HG02973 (cell line): ENCODE data around the gene CCSER1.

ENCODE experiments used
- ATAC-seq: cut with Tn5 transposase; IDR thresholded peaks from one replicate; pipeline ENCODE4 v1.9.1; 2021; ENCODE audit warnings: moderate library complexity; ENCODE audit not compliant: unreplicated experiment

The CCSER1 gene

DNA sequence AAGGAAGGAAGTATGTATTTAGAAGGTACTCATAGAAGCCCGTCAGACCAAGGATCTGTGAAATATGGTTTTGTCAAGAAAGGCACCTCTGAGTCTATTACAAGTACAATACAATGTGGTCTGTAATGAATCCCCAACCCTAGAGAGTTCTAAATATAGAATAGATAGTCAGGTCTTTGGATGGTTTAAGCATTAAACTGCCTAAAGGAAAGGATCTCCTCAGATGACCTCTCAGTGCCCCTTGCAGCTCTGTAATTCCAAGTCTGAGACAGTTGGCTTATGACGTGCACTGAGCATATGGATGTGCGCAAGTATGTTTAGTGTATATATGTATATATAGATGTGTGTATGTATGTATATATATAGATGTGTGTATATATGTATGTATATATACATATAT, 62.0 kb downstream of the CCSER1 start:
- ATAC-seq, result no peak

DNA sequence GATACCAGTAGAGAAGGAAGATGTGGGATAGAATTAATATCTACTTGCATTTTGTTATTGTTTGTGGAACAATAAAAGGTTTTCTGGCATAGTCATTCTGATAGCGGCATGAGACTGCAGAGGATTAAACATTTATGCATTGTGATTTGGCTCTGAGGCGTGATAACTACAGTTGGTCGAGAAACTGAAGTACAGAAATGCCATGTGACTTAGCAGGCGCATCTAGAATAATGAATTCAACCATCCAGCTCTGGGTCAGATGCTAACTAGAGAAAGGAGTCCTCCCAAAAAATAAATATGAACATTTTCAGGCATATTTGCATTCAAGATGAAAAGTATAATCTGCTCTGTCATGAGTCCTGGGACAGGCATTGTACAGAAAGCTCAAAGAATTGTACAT, 62.8 kb downstream of the CCSER1 start:
- no peak for ATAC-seq

DNA sequence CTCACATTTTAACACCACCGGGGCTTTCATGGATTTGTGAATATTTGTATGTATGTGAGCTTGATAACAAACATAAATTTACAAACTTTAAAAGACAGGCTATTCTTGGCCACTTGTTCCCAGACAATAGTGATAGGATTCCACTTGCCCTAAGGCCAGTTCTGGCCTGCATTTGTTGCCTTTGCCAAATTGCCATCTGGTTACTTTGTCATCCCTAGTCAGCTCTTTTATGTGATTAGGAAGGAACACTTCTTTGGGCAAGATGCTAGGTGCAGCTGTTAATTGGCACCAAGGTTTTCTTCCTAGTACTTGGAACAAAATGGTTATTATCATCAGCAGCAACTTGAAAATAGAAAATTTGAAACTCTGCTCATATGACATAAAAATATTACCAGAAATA, 63.3 kb downstream of the CCSER1 start:
- no peak for ATAC-seq

GRCh38 chr4:90198086-90198847, 71.1 kb downstream of the CCSER1 start:
- no peak for ATAC-seq

GRCh38 chr4:90207887-90208454, 80.8 kb downstream of the CCSER1 start:
- ATAC-seq, result no peak

DNA sequence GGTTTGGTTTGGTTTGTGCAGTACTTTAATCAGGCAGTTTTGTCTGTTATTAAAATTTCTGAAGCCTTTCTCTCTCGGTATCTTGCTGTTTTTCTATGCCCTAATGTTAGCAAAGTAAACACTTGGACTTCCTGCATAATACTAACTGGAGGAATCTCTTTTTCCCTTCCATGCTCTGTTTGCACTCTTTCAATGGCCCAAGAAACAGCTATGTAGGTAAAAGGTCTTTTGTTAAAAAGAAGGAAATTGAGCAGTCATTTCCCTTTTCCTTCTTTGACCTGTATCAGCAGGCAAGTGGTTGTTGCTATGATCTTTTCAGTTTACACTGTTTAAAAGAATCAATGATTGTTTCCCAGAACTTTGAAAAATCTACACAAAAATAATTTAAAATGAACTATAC, 82.7 kb downstream of the CCSER1 start:
- ATAC-seq, result no peak

- ATAC-seq, result peak; percentile 77
Measured at GRCh38 chr4:90211174-90211573, 84.0 kb downstream of the CCSER1 start.

- ATAC-seq, result peak; percentile 52
Measured at GRCh38 chr4:90215286-90215685, 88.1 kb downstream of the CCSER1 start.

- ATAC-seq, result peak; percentile 90
Measured at GRCh38 chr4:90219822-90220221, 92.6 kb downstream of the CCSER1 start.

DNA sequence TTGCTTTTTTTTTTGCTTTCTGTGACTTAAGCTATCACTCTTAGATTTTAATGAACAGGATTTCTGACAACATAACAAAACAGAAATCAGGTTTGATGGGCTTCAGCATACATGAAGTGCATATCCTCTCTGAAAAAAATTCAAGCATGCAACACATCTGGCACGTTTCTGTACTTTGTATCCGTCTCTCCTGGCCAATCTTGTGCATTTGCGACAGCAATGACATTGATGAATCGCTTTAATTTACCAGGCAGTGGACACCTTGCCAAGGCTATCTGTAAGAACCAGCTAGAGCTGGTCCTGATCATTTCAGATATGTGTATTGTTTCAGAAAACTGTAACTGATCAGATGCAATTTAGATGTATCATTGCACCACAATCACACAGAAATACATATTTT, 93.3 kb downstream of the CCSER1 start:
- ATAC-seq, result no peak

- ATAC-seq, result no peak
Measured at GRCh38 chr4:90226734-90227133, 99.5 kb downstream of the CCSER1 start.

- no peak for ATAC-seq
Measured at GRCh38 chr4:90227177-90227576, 100.0 kb downstream of the CCSER1 start.

DNA sequence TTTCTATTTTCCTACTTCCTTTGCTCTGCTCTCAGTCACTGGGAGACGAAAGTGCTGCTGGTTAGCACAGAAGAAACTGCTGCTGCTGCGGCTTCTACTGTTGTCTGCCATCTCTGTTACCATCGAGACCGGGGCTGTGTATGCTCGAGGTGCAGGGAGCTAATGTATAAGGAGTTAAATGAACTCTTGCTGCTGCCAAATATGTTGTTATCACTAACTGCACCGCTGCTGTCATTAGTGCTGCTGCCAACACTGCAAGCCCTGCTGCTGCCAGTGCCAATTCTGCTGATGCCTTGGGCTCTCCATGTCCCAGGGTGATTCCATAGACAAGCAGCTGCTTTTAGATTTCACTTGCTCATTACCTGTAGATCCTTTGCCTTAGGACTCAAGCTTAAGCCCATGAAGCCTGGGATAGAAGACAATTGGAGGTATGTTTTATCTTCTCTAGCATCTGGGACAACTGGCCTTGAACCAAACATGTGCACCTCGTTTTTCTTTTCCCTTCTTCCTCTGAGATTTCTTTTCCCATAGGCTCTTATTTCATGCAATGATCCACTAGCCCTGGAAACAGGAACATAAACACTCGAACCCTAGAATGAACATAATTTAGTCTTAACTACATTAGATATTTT, 107.8 kb downstream of the CCSER1 start:
- no peak for ATAC-seq

DNA sequence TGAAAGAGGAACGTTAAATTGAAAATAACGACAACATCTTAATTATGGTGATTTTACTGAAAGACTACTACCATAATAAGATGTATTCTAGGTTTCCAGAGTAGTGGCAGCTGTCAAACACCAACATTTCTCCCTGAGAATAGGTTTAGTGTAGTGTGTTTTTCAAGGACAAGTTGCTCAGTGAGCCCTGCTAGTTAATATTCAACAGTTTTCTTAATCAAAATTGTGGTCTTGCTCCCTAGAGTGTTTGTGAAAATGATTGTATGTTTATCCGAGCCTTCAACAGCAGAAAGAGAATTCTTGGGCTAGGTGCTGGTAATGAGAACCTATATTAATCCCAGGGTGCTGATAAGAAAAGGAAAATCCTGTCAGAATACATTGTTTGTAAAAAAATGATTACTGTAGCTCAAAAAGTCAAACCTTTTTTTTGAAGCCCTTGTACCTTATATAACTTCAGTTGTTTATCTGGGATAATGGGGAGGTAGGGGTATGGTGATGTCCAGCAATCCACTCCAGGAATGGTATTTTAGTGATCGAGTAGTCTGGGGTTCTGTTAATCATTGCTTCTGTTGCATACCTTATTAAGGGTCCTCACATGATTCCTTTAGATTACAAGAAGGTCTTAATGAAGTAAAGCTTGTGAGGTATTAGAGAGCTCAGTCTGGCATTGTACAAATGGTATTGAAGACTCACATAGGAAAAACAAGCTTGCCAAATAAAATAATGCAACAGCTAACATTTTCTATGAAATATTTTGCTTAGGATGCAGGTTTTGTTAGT, 110.7 kb downstream of the CCSER1 start:
- no peak for ATAC-seq

- no peak for ATAC-seq
Measured at GRCh38 chr4:90240333-90240732, 113.1 kb downstream of the CCSER1 start.

- no peak for ATAC-seq
Measured at GRCh38 chr4:90241008-90241407, 113.8 kb downstream of the CCSER1 start.

DNA sequence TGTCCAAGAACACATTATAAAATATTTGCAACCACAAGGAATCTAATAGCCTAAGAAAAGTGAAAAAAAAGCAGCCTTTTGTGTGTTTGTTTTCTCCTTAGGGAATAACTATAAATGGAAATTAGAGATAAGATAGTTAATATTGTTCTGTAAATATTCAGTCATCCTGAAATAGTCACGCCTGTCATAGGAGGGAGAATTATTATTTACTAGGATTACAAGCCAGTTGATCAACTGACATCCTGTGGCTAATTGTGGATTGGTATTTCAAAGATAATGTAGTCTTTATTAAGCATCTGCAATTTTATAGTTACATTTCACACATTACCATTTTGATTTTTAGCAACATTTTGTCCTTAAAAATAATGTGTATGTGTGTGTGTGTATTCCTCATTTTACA, 118.6 kb downstream of the CCSER1 start:
- no peak for ATAC-seq

DNA sequence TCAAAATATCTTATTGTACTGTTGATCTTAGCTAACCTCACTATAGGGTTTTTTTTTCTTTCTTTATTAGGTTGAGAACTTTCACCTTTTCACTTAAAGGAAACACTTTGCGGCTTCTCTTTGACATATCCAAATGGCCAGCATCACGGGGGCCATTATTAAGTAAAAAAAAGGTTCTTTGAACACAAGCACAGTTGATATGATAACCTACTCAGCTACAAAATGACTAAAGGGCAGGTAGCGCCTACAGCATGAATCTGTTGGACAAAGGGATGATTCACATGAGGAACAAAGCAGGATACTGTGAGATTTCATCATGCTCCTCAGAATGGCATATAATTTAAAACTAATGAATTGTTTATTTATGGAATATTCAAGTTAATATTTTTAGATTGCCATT, 119.6 kb downstream of the CCSER1 start:
- ATAC-seq, result no peak

DNA sequence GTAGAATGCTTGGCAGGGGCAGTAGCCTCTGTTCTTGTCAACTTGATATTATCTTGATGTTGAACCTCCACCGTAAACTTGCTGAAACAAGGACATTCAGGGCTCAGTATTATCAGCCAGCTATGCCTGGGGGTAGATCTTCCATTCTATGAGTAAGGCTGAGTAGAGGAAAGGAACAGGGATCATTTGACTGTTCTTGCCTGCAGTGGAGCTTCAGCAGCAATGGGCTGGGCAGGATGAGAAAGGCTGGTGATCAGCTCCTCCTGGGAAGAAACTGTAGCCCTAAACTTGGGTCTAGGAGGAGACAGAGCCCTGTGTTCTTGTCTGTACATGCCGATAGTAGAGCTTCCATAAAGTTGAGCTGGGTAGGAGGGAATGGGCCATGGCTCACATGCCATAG, 127.2 kb downstream of the CCSER1 start:
- ATAC-seq, result no peak

DNA sequence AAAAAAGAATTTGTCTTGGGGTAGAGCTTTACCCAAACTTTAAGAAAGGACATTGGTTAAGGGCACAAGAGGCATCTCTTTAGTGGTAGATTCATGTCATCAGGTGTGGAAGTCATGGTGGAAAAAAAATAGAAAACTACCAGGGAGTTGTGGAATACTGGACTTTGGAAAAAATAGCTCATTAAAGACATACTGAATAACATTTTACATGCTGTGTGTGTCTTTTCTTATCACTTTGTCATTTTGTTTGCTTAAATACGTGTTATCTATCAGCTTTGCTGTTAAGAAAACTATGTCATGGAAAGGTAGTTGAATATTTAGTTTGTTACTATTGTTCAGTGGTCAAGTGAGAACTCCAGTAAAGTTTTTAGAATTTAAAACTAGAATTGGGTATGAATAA, 147.0 kb downstream of the CCSER1 start:
- ATAC-seq, result no peak

GRCh38 chr4:90280954-90281353, 153.8 kb downstream of the CCSER1 start:
- ATAC-seq, result no peak
